T-helper 2 cell treated with Interferon-gamma antibody and Interleukin-4, amounts not matched to agents 100 ng/mL and 5 ng/mL, for 36 hours (primary cell): ENCODE results near the gene IL5RA. TPM values are rescaled to one million over a fixed set of nuclear protein-coding genes. Genes with fewer than 3 reads are reported as not detected.

Experiments used
- intact Hi-C: fragments of 100-400 bp; cut with micrococcal nuclease; formaldehyde crosslinking; loops from one replicate; pipeline ENCODE4 v1.15.1; 2023
- total RNA-seq: library from RNA; stranded (reverse); gene quantifications from 2 replicates; pipeline ENCODE4 v1.2.3, GENCODE V29; 2022

Gene IL5RA
- total RNA-seq = not detected in 2 replicates

- intact Hi-C loops = no loop called here
These were observed at the start of gene IL5RA for GRCh38 chr3:3110299-3110630. IL5RA (minus strand) TSS chr3:3110374; CDS start chr3:3104984, 5,390 bp downstream.

- intact Hi-C loops = no loop called here
These were observed 47.3 kb upstream of the IL5RA start for GRCh38 chr3:3157484-3157883.

GRCh38 chr3:3154879-3155610, 44.9 kb upstream of the IL5RA start:
- intact Hi-C loops = no loop called here

- intact Hi-C loops = no loop called here
These were observed 41.3 kb upstream of the IL5RA start for GRCh38 chr3:3151513-3151912.

- intact Hi-C loops = loop anchor here (2.0 kb wide), 1 partner anchor 21 kb away; no protein-coding TSS in a partner anchor
These were observed 39.4 kb upstream of the IL5RA start for GRCh38 chr3:3149560-3149959.

- intact Hi-C loops = no loop called here
These were observed 35.7 kb upstream of the IL5RA start for GRCh38 chr3:3145831-3146230.

GRCh38 chr3:3141939-3142338, 31.8 kb upstream of the IL5RA start:
- intact Hi-C loops = loop anchor here (2.0 kb wide), 1 partner anchor 13 kb away; no protein-coding TSS in a partner anchor

GRCh38 chr3:3137526-3137925, 27.4 kb upstream of the IL5RA start:
- intact Hi-C loops = no loop called here

- intact Hi-C loops = no loop called here
These were observed 24.7 kb upstream of the IL5RA start for GRCh38 chr3:3134750-3135448.

GRCh38 chr3:3133500-3133899, 23.3 kb upstream of the IL5RA start:
- intact Hi-C loops = no loop called here

- intact Hi-C loops = loop anchor here (2.0 to 10.0 kb wide), 2 partner anchors 13 to 1365 kb away; partner anchors contain the start of gene ITPR1
These were observed 19.4 kb upstream of the IL5RA start for GRCh38 chr3:3129579-3129978.

GRCh38 chr3:3127432-3128010, 17.3 kb upstream of the IL5RA start:
- intact Hi-C loops = loop anchor here (1.0 to 10.0 kb wide), 4 partner anchors 9 to 1367 kb away; partner anchors contain the start of genes ITPR1 and SETMAR

- intact Hi-C loops = loop anchor here (1.0 to 10.0 kb wide), 5 partner anchors 10 to 1368 kb away; partner anchors contain the start of genes CRBN, ITPR1 and SETMAR
These were observed 16.6 kb upstream of the IL5RA start, which contains the start of gene TRNT1 for GRCh38 chr3:3126477-3127431. TRNT1 (plus strand) TSS chr3:3126940; CDS start chr3:3129041, 2,101 bp downstream.

GRCh38 chr3:3125977-3126376, 15.8 kb upstream of the IL5RA start:
- intact Hi-C loops = loop anchor here (1.0 to 10.0 kb wide), 4 partner anchors 53 to 1369 kb away; partner anchors contain the start of genes CRBN, ITPR1 and SETMAR

- intact Hi-C loops = no loop called here
These were observed 9.2 kb upstream of the IL5RA start for GRCh38 chr3:3119393-3119851.

GRCh38 chr3:3117651-3118050, 7.5 kb upstream of the IL5RA start:
- intact Hi-C loops = no loop called here

GRCh38 chr3:3113042-3113709, 3.0 kb upstream of the IL5RA start:
- intact Hi-C loops = no loop called here

GRCh38 chr3:3110749-3111361, 681 bp upstream of the IL5RA start:
- intact Hi-C loops = no loop called here

- intact Hi-C loops = no loop called here
These were observed 521 bp downstream of the IL5RA start for GRCh38 chr3:3109407-3110298.
